ENCODE data around the gene CFD. TPM values are rescaled to one million over a fixed set of nuclear protein-coding genes. Genes with fewer than 3 reads are reported as not detected.
"Not testable (repeated sequence)": the region's sequence is repeated elsewhere in the genome, so short reads cannot be mapped to it uniquely, and the experiment has no call there.

CFD gene
- total RNA-seq, result 79.1 TPM

GRCh38 chr19:858868-859843 lies at the start of gene CFD:
Gene CFD (plus strand): TSS chr19:859664. CDS start chr19:859690, 26 bp downstream.
- no peak for DNase-seq

DNA sequence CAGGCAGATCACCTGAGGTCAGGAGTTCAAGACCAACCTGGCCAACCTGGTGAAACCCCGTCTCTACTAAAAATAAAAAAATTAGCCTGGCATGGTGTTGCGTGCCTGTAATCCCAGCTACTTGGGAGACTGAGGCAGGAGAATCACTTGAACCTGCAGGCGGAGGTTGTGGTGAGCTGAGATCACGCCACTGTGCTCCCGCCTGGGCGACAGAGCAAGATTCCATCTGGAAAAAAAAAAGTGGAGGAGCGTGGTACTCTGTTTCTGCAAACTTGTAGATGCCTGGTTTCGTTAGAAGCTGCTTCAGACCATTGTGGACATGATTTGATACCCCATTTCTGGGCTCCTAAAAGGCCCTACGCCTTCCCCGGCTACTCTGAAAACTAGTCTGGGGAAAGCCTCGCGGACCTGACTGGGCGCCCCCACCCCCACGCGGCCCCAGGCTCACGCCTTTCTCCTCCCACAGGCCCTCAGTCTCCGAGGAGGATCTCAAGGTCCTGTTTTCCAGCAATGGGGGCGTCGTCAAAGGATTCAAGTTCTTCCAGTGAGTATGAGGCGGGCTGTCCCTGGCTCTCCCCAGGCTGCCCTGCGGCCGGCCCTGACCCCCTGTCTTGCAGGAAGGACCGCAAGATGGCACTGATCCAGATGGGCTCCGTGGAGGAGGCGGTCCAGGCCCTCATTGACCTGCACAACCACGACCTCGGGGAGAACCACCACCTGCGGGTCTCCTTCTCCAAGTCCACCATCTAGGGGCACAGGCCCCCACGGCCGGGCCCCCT lies 49.2 kb upstream of the CFD start:
- DNase-seq, result no peak

- no peak for DNase-seq
Measured at GRCh38 chr19:810883-811489, 48.5 kb upstream of the CFD start.

GRCh38 chr19:811506-812048 lies 47.9 kb upstream of the CFD start:
- no peak for DNase-seq

GRCh38 chr19:812049-812746 lies 47.3 kb upstream of the CFD start:
- no peak for DNase-seq

GRCh38 chr19:812747-813218 lies 46.7 kb upstream of the CFD start:
- DNase-seq, result no peak

GRCh38 chr19:813219-814151 lies 46.0 kb upstream of the CFD start:
- no peak for DNase-seq

DNA sequence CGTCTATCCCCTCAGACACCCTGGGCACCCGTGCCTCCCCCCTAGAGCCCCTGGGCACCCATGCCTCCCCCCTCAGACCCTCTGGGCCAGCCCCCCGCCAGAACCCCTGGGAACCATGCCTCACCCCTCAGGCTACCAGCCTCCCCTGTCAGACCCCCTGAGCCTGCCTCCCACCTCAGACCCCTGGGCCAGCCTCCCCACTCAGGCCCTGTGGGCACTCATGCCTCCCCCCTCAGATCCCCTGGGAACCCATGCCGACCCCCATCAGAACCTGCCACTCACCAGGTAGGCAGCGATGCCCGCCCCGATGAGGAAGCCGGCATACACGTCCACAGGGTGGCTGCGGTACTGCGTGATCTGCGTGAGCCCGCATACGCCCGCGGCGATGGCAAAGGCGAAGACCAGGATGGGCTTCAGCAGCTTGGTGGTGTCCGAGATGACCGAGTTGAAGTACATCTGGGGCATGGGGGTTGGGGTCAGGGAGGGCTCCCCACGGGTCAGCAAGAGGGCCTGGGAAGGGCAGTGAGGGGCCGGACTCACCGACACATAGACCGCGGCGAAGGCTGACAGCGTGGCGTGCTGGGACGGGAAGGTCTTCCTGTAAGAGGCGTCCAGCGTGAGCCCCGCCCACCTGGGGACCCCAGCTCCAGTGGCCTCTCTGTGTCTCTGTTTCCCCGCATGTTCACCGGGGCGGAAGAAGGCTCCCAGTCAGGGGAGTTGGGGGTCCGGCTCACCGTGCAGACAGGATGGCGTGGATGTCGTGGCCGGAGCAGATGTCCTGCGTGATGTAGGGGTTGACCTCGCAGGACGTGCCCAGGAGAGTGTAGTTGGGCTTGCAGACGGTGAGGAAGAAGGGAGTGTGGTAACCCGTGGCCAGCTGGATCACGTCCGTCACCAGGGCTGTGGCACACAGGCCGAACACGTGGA lies 45.0 kb upstream of the CFD start:
- no peak for DNase-seq

DNA sequence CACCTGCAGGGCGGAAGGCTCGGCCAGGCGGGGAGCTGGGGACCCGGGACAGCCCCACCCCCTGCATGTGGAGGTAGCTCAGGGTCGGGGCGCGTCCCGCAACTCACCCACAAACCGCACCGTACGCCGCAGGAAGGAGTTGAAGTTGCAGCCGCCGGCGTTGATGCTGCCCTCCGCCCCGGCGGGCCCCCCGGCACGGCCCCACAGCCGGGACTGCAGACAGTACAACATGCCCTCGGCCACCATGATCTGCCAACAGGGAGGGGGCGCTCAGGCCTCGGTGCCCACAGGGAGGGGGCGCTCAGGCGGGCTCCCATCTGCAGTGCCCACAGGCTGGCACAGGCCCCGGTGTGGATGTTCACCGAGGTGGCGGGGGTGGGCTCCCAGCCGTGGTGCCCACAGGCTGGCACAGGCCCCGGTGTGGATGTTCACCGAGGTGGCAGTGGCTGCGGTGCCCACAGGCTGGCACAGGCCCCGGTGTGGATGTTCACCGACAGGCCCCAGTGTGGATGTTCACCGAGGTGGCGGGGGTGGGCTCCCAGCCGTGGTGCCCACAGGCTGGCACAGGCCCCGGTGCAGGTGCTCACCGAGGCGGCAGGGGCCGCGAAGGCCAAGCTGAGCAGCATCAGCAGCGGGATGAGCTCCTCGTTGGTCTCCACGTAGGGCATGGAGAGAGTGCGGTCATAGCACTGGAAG lies 44.2 kb upstream of the CFD start:
- no peak for DNase-seq

- no peak for DNase-seq
Measured at GRCh38 chr19:815775-816499, 43.5 kb upstream of the CFD start.

DNA sequence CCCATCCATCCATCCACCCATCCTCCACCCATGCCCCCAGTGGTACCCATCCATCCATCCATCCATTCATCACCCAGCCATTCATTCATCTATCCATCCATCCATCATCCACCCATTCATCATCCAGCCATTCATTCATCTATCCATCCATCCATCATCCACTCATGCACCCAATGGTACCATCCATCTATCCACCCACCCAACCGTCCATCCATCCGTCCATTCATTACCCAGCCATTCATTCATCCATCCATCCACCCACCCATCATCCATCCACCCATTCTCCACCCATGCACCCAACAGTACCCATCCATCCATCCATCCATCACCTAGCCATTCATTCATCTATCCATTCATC lies 43.0 kb upstream of the CFD start:
- no peak for DNase-seq

GRCh38 chr19:820212-820611 lies 39.3 kb upstream of the CFD start:
- not testable (repeated sequence) for DNase-seq

- no peak for DNase-seq
Measured at GRCh38 chr19:821231-821824, 38.1 kb upstream of the CFD start.

DNA sequence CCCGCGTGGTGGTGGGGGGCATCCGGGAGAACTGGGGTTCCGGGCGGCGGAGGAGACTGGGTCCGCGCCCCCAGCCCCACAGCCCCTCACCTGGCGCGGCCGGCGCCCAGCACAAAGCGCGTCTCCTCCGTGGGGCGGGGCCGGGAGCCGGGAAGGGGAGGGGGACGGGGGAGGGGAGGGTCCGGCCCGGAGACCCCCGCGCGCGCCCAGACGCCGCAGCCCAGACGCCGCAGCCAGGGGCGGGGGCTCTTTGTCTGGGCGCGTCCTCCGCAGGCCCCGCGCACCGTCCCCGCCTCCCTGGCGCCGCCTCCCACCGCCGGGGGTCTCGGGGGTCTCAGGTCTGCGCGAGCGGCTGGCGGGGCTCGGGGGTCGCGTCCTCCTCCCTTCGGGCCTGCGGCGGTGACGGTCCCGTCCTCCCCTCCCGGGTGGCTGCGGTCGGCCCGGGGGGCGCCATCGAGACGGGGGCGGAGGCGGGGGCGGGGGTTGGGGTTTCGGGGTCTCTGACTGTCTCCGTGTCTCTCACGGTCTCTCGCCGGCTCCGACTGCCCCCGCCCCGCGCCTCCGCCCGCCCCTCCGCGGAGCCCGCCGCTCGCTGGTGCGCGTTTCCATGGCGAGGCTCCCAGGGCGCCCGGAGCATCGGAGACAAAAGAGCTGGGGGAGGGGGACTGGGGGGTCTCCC lies 37.5 kb upstream of the CFD start, which contains the start of gene PLPPR3:
PLPPR3 (minus strand) TSS at position 131 of the 679 bp plus-strand sequence. CDS start 396 bp downstream, outside the sequence.
- no peak for DNase-seq

DNA sequence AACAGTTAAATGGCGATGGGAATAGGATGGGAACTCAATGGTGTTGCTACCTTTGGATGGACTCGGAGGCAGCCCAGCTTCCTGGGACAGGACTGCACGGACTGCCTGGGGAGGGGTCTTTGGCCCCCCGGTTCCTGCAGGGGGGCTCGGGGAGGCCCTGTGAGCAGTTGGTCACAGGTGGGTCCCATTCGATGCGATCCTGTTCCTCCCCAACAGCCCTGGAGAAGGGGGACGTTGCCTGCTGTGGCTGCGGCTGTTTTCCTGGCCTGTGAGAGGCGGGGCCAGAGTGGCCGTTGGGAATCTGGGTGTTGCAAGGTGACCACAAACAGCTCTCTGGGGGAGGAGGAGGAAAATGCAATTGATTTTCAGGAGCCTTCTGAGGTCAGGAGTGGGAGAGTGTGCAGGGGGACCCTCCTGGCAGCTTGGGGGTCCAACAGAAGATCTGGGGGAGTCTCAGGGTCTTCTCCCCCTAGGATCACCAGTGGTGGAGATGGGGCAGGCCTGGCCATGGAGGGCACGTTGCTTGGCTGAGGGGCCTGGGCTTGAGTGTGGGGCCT lies 35.8 kb upstream of the CFD start:
- no peak for DNase-seq

DNA sequence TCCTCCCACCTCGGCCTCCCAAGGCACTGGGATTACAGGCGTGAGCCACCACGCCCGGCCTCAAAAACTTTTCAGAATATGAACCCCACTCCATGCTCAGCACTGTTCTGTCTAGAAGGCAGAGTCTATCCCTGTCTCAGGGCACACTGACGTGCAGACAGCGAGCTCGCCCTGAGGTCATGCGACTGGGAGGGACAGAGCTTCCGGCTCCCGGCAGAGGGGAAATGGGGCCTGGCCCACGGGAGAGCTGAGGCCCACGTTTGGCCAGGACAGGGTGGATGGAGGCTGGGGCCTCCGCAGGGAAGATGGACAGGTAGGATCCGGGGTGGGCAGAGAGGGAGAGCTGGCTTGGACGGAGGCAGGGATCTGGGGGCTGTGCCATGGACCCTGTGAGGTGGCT lies 34.6 kb upstream of the CFD start:
- DNase-seq, result no peak
